GM23338 (cell line): ENCODE measurements around the gene LRIG1.

Experiments used
- CREB1 ChIP-seq: fragments of 250-450 bp; sonication (Bioruptor Pico); IDR thresholded peaks from 2 replicates; pipeline ENCODE4 v1.5.0; 2020; ENCODE audit warnings: low read depth, mild to moderate bottlenecking, moderate library complexity
- CTCF ChIP-seq, 2 experiments: fragments of 200-600 bp in 1 of 2; sonication (generic) in 1 of 2; conservative IDR thresholded peaks; 2 replicates each; pipeline versions ENCODE4 v1.5.1 to v1.6.1; 2016 to 2017; ENCODE audit warnings: antibody characterized with exemption in 2 of 2, low read depth in 2 of 2, mild to moderate bottlenecking in 2 of 2, moderate library complexity in 1 of 2
- ETS1 ChIP-seq: IDR thresholded peaks from 2 replicates; pipeline ENCODE4 v1.6.1; 2016; ENCODE audit warnings: antibody characterized with exemption
- EZH2 ChIP-seq: fragments of 200-600 bp; sonication (generic); IDR thresholded peaks from one replicate; pipeline ENCODE4 v1.8.0; 2017; ENCODE audit warnings: antibody characterized with exemption, mild to moderate bottlenecking, low read depth; ENCODE audit not compliant: unreplicated experiment
- EZH2phosphoT487 ChIP-seq: fragments of 200-600 bp; sonication (generic); IDR thresholded peaks from one replicate; pipeline ENCODE4 v1.8.1; 2018; ENCODE audit warnings: antibody characterized with exemption; ENCODE audit not compliant: unreplicated experiment
- JUNB ChIP-seq: IDR thresholded peaks from one replicate; pipeline ENCODE4 v1.6.1; 2016; ENCODE audit warnings: antibody characterized with exemption; ENCODE audit not compliant: unreplicated experiment
- POLR2AphosphoS5 ChIP-seq: IDR thresholded peaks from 2 replicates; pipeline ENCODE4 v1.6.1; 2016; ENCODE audit warnings: antibody characterized with exemption, low read depth
- REST ChIP-seq: IDR thresholded peaks from one replicate; pipeline ENCODE4 v1.6.1; 2018; ENCODE audit warnings: antibody characterized with exemption; ENCODE audit not compliant: unreplicated experiment
- ZNF114 ChIP-seq: fragments of 250-450 bp; sonication (Bioruptor Pico); IDR thresholded peaks from 2 replicates; pipeline ENCODE4 v1.5.0; 2020; ENCODE audit warnings: mild to moderate bottlenecking, moderate library complexity

- peak; percentile 51; the same call in 1 of the 2 replicates for TF ChIP-seq POLR2AphosphoS5
- no peak; a peak in 1 of 4 replicates for TF ChIP-seq CTCF (conservative IDR thresholded peaks at IDR 0.05; ENCODE audit: low read depth in 2 of 2)
- no peak for TF ChIP-seq JUNB
- TF ChIP-seq ZNF114 (CRISPR knock-in tag) = no peak
- no peak for TF ChIP-seq EZH2phosphoT487
- TF ChIP-seq CREB1 (CRISPR knock-in tag) = no peak; the same call in 1 of the 2 replicates
- no peak for TF ChIP-seq REST
- no peak for TF ChIP-seq EZH2
- TF ChIP-seq ETS1 = peak; percentile 95
Measured at GRCh38 chr3:66442254-66443117, 58.3 kb downstream of the LRIG1 start.
